Peyer's patch (tissue), 4 donors: ENCODE data around the gene NCOA3.

Experiments used
- CTCF ChIP-seq, 6 experiments: fragments of 450-650 bp in 4 of 6; fragments of 200-600 bp in 2 of 6; sonication (generic) in 1 of 6; IDR thresholded peaks; one replicate each; pipeline ENCODE4 v1.5.1; 2017 to 2019; ENCODE audit warnings: antibody characterized with exemption in 6 of 6, mild to moderate bottlenecking in 3 of 6, moderate library complexity in 1 of 6
- POLR2A ChIP-seq, 2 donors: fragments of 450-650 bp; IDR thresholded peaks; one replicate each; pipeline ENCODE4 v1.5.1; 2017; ENCODE audit warnings: antibody characterized with exemption in 2 of 2, mild to moderate bottlenecking in 2 of 2, moderate library complexity in 2 of 2

DNA sequence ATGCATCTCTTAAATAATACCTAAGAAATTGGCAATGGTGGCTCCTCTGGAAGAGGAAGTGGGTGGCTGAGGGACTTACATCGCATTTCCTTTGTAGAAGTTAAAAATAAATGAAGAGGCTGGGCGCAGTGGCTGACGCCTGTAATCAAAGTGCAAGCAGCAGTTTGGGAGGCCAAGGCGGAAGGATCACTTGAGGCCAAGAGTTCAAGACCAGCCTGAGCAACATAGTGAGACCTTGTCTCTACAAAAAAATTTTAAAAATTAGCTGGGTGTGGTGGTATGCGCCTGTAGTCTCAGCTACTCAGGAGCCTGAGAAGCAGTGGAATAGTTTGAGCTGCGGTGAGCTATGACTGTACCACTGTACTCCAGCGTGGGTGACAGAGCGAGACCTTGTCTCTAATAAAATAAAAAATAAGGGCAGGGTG is 12.2 kb upstream of the NCOA3 start:
- no peak for TF ChIP-seq CTCF (IDR thresholded peaks at IDR 0.05)
- TF ChIP-seq POLR2A (IDR thresholded peaks at IDR 0.05) = no peak
